Hepatocyte (in vitro differentiated cells): ENCODE results near the gene OSBP. TPM values are rescaled to one million over a fixed set of nuclear protein-coding genes. Genes with fewer than 3 reads are reported as not detected.
A peak's percentile ranks its signal among the peaks of the same experiment; 100 is the strongest.

Source experiments
- DNase-seq: peaks from one replicate; pipeline ENCODE4 v3.0.0-alpha.2; 2016; ENCODE audit warnings: low spot score
- H2AFZ ChIP-seq: fragments of 200-600 bp; sonication (generic); 2 replicates; pipeline ENCODE4 v1.6.0; 2016; ENCODE audit warnings: antibody characterized with exemption, mild to moderate bottlenecking
- H3K27ac ChIP-seq: fragments of 200-600 bp; sonication (generic); 2 replicates; pipeline ENCODE4 v1.5.1; 2016; ENCODE audit warnings: mild to moderate bottlenecking
- H3K27me3 ChIP-seq: fragments of 200-600 bp; sonication (generic); 2 replicates; pipeline ENCODE4 v1.6.1; 2016
- H3K36me3 ChIP-seq: fragments of 200-600 bp; sonication (generic); replicated peaks from 2 replicates; pipeline ENCODE4 v1.5.1; 2016; ENCODE audit warnings: low read depth; ENCODE audit not compliant: insufficient read depth
- H3K4me1 ChIP-seq: fragments of 200-600 bp; sonication (generic); 2 replicates; pipeline ENCODE4 v1.5.1; 2016; ENCODE audit warnings: mild to moderate bottlenecking, moderate library complexity; ENCODE audit not compliant: insufficient read depth
- H3K4me2 ChIP-seq: fragments of 200-600 bp; sonication (generic); 2 replicates; pipeline ENCODE4 v1.6.0; 2016
- H3K4me3 ChIP-seq: fragments of 200-600 bp; sonication (generic); 2 replicates; pipeline ENCODE4 v1.5.1; 2016; ENCODE audit warnings: mild to moderate bottlenecking
- H3K79me2 ChIP-seq: fragments of 200-600 bp; sonication (generic); 2 replicates; pipeline ENCODE4 v1.6.0; 2017; ENCODE audit warnings: mild to moderate bottlenecking
- H3K9me2 ChIP-seq: fragments of 200-600 bp; sonication (generic); replicated peaks from 2 replicates; pipeline ENCODE4 v1.6.0; 2017; ENCODE audit warnings: mild to moderate bottlenecking; ENCODE audit not compliant: insufficient read depth
- H3K9me3 ChIP-seq: fragments of 200-600 bp; sonication (generic); 2 replicates; pipeline ENCODE4 v1.5.1; 2016; ENCODE audit warnings: low read depth, mild to moderate bottlenecking
- H4K20me1 ChIP-seq: fragments of 200-600 bp; sonication (generic); 2 replicates; pipeline ENCODE4 v1.6.0; 2016; ENCODE audit warnings: mild to moderate bottlenecking; ENCODE audit not compliant: insufficient read depth, poor library complexity, severe bottlenecking
- CTCF ChIP-seq: fragments of 200-600 bp; sonication (generic); IDR thresholded peaks from 2 replicates; pipeline ENCODE4 v1.5.1; 2016; ENCODE audit warnings: antibody characterized with exemption, mild to moderate bottlenecking; ENCODE audit not compliant: poor library complexity
- EZH2 ChIP-seq: fragments of 200-600 bp; sonication (generic); IDR thresholded peaks from 2 replicates; pipeline ENCODE4 v1.6.1; 2016; ENCODE audit warnings: antibody characterized with exemption, mild to moderate bottlenecking, borderline replicate concordance
- EZH2phosphoT487 ChIP-seq: fragments of 200-600 bp; sonication (generic); IDR thresholded peaks from one replicate; pipeline ENCODE4 v1.6.1; 2018; ENCODE audit warnings: antibody characterized with exemption, mild to moderate bottlenecking, low read depth, moderate library complexity; ENCODE audit not compliant: unreplicated experiment, severe bottlenecking
- WGBS: methylation state at CpG from one replicate; pipeline ENCODE4 v1.1.6; 2016; ENCODE audit warnings: low lambda C conversion rate; ENCODE audit errors: missing lambda C conversion rate; 5-methylcytosine and 5-hydroxymethylcytosine counted together
- polyA plus RNA-seq: library from polyadenylated mRNA; unstranded; fragments of >200 nt; fragmentation: Nextera tagmentation; extraction: Ambion mirVana; gene quantifications from 2 replicates; pipeline ENCODE4 v1.2.1, GENCODE V29; 2016
- total RNA-seq: library from RNA; depleted of rRNA; stranded (reverse); fragments of >200 nt; gene quantifications from 2 replicates; pipeline ENCODE4 v1.2.3, GENCODE V29; 2014

Gene OSBP
- total and polyA plus RNA-seq, 2 experiments from 2014 or later = 28.6 to 43.8 TPM

- no peaks in the 10 kb centered on the region for H3K4me1 ChIP-seq
- H3K4me2 ChIP-seq = peak overlapping the region; percentile 74
- 65% methylated on average over 2 of the region's 2 CpGs for WGBS
- H3K27me3 ChIP-seq = no peaks in the 10 kb centered on the region
- no peak overlapping the region for H3K27ac ChIP-seq
- H3K9me3 ChIP-seq = no peaks in the 10 kb centered on the region
- H3K36me3 ChIP-seq = no peaks in the 10 kb centered on the region
- no peaks in the 10 kb centered on the region for H4K20me1 ChIP-seq
- TF ChIP-seq EZH2 = no peak
- no peak for TF ChIP-seq CTCF
- no peak for TF ChIP-seq EZH2phosphoT487
- no peaks in the 10 kb centered on the region for H3K9me2 ChIP-seq
- H2AFZ ChIP-seq = no peak overlapping the region
- H3K4me3 ChIP-seq = no peak overlapping the region
- no peak for DNase-seq
- H3K79me2 ChIP-seq = no peaks in the 10 kb centered on the region
These were observed 62.7 kb downstream of the OSBP start for GRCh38 chr11:59552844-59553243.

DNA sequence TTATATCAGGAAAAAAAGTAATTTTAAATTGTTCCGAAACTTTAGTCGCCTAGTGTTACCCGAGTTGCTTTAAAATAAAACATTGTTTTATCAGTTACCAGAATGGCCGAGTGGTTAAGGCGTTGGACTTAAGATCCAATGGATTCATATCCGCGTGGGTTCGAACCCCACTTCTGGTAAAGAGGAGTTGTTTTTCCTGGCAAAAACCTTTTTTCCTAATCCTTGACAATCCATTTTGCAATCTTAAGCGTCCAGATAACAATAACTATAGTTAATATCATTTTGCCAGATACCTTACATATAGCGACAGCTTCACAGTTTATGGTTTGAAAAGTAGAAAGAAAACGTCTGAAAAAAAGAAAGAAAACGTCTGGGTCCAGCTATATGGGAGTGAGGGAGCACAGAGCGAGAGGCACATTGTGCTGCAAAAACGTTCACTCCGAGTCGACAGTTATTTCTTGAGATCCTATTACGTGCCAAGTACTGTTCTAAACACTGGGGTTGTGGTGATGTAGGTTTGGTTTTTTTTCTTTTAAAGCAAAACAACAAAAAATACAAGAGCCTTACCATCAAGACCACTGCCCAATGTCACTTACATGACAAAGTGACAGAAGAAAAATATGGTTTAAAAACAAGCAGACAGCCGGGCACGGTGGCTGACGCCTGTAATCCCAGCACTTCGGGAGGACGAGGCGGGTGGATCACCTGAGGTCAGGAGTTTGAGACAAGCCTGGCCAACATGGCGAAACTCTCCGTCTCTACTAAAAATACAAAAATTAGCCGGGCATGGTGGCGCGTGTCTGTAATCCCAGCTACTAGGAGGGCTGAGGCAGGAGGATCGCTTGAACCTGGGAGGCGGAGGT, 63.7 kb downstream of the OSBP start:
- TF ChIP-seq EZH2 = no peak
- TF ChIP-seq EZH2phosphoT487 = no peak
- TF ChIP-seq CTCF = no peak
- Histone ChIP-seq H3K4me2 (peak overlapping the region; percentile 74), H3K27ac (peak overlapping the region; percentile 93), H3K36me3 (no peaks in the 10 kb centered on the region), H3K4me3 (peak overlapping the region; percentile 33), H3K27me3 (no peaks in the 10 kb centered on the region), H2AFZ (peak overlapping the region; percentile 87), H3K79me2 (no peaks in the 10 kb centered on the region), H3K9me3 (no peaks in the 10 kb centered on the region), H3K9me2 (no peaks in the 10 kb centered on the region), H3K4me1 (no peaks in the 10 kb centered on the region), H4K20me1 (no peaks in the 10 kb centered on the region)
- peak; percentile 84 for DNase-seq
- WGBS = 10% methylated on average over 30 of the region's 30 CpGs

GRCh38 chr11:59550842-59551658, 64.5 kb downstream of the OSBP start:
- Histone ChIP-seq H2AFZ (peak overlapping the region; percentile 78), H3K9me2 (no peaks in the 10 kb centered on the region), H3K27ac (peak overlapping the region; percentile 93), H3K9me3 (no peaks in the 10 kb centered on the region), H4K20me1 (no peaks in the 10 kb centered on the region), H3K79me2 (no peaks in the 10 kb centered on the region), H3K27me3 (no peaks in the 10 kb centered on the region), H3K4me1 (no peaks in the 10 kb centered on the region), H3K4me3 (peak overlapping the region; percentile 33), H3K4me2 (peak overlapping the region; percentile 74), H3K36me3 (no peaks in the 10 kb centered on the region)
- TF ChIP-seq EZH2phosphoT487 (no peak), CTCF (no peak), EZH2 (no peak)
- 2% methylated on average over 34 of the region's 34 CpGs for WGBS
- peak; percentile 88 for DNase-seq
